Measurements from ENCODE around the gene DCUN1D1. TPM values are rescaled to one million over a fixed set of nuclear protein-coding genes. Genes with fewer than 3 reads are reported as not detected.

The DCUN1D1 gene
- total RNA-seq, 1 donor from 2014 or later = 53.5 TPM

DNA sequence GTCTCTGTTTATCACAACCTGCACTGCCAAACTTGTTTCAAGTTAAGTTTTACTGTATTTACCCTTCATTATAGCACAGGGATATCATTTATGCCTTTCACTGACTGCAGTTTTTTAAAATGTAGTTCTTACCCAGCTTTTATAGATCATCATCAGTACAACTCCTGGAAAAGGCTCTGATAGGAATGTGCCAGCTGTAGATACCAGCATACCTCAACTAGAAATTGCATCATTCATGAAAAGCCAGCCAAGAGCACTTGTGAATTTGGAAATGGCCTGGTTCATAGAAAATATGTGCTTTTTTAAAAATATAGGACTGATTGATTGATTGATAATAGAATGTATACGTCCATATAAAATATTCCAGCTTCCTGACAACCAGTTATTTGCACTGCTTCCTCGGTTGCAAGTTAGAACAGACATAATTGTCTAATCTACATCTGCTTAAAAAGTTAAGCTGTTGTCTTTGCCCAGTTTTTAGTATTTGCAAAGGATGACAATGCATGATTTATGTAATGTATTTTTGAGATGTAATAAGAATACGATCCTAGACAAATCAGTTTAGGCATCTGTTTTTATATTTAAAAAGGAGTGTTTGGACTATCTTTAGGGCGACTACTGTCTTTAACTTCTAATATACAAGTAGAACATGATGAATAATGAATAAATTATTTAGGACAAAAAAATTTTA is 58.5 kb downstream of the DCUN1D1 start:
- peaks cover 4% of the 10 kb centered on the region for H3K9me3 Mint-ChIP-seq (ENCODE audit: low read depth)
- peaks cover 10% of the 10 kb centered on the region for H3K36me3 Mint-ChIP-seq (ENCODE audit: low read depth)
- H3K4me3 Mint-ChIP-seq (ENCODE audit: unreplicated experiment) = no peak overlapping the region
- no peak for DNase-seq (ENCODE audit: low spot score)
- peaks cover 29% of the 10 kb centered on the region for H3K4me1 Mint-ChIP-seq (ENCODE audit: low read depth)
- H3K27ac Mint-ChIP-seq (ENCODE audit: unreplicated experiment) = peak overlapping the region; percentile 9
- H3K27me3 Mint-ChIP-seq (ENCODE audit: low read depth) = no peaks in the 10 kb centered on the region
- TF ChIP-seq CTCF (IDR thresholded peaks at IDR 0.05) = no peak

DNA sequence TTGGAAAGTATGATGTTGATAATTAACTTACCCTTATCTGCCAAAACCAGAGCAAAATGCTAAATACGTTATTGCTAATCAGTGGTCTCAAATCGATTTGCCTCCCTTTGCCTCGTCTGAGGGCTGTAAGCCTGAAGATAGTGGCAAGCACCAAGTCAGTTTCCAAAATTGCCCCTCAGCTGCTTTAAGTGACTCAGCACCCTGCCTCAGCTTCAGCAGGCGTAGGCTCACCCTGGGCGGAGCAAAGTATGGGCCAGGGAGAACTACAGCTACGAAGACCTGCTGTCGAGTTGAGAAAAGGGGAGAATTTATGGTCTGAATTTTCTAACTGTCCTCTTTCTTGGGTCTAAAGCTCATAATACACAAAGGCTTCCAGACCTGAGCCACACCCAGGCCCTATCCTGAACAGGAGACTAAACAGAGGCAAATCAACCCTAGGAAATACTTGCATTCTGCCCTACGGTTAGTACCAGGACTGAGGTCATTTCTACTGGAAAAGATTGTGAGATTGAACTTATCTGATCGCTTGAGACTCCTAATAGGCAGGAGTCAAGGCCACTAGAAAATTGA is 59.7 kb downstream of the DCUN1D1 start:
- peaks cover 8% of the 10 kb centered on the region for H3K36me3 Mint-ChIP-seq (ENCODE audit: low read depth)
- peak overlapping the region; percentile 52 for H3K27ac Mint-ChIP-seq (ENCODE audit: unreplicated experiment)
- DNase-seq (ENCODE audit: low spot score) = no peak
- H3K27me3 Mint-ChIP-seq (ENCODE audit: low read depth) = no peaks in the 10 kb centered on the region
- peaks cover 4% of the 10 kb centered on the region for H3K9me3 Mint-ChIP-seq (ENCODE audit: low read depth)
- no peak overlapping the region for H3K4me3 Mint-ChIP-seq (ENCODE audit: unreplicated experiment)
- H3K4me1 Mint-ChIP-seq (ENCODE audit: low read depth) = peaks cover 21% of the 10 kb centered on the region
- no peak for TF ChIP-seq CTCF (IDR thresholded peaks at IDR 0.05)

GRCh38 chr3:182919866-182920357 is 60.4 kb downstream of the DCUN1D1 start:
- Mint-ChIP-seq H3K27me3 (ENCODE audit: low read depth) (no peaks in the 10 kb centered on the region), H3K4me1 (ENCODE audit: low read depth) (peaks cover 20% of the 10 kb centered on the region), H3K4me3 (ENCODE audit: unreplicated experiment) (no peak overlapping the region), H3K36me3 (ENCODE audit: low read depth) (peaks cover 6% of the 10 kb centered on the region), H3K9me3 (ENCODE audit: low read depth) (peaks cover 4% of the 10 kb centered on the region), H3K27ac (ENCODE audit: unreplicated experiment) (no peak overlapping the region)
- TF ChIP-seq CTCF (IDR thresholded peaks at IDR 0.05) = no peak
- no peak for DNase-seq (ENCODE audit: low spot score)

DNA sequence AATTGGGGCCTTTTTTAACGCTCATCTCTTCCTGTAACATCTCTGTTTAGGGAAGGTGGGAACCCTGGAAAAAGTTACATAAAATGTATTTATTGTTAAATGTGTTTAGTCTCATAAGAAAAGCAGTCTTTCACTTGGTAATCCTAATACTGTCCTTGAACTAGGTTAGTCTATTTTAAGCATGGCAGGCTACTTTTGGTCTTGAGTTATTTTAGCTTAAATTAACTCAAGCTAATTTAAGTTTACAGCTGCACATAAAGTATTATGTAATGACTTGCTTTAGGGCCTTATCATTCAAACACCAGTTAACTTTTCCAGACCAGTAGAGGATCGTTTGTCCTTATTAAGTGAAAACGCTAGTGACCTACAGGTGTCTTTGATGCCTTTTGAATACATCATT is 63.2 kb downstream of the DCUN1D1 start:
- Mint-ChIP-seq H3K9me3 (ENCODE audit: low read depth) (no peaks in the 10 kb centered on the region), H3K27me3 (ENCODE audit: low read depth) (no peaks in the 10 kb centered on the region), H3K4me1 (ENCODE audit: low read depth) (peaks cover 17% of the 10 kb centered on the region), H3K4me3 (ENCODE audit: unreplicated experiment) (no peak overlapping the region), H3K36me3 (ENCODE audit: low read depth) (peaks cover 4% of the 10 kb centered on the region), H3K27ac (ENCODE audit: unreplicated experiment) (no peak overlapping the region)
- no peak for TF ChIP-seq CTCF (IDR thresholded peaks at IDR 0.05)
- DNase-seq (ENCODE audit: low spot score) = no peak

DNA sequence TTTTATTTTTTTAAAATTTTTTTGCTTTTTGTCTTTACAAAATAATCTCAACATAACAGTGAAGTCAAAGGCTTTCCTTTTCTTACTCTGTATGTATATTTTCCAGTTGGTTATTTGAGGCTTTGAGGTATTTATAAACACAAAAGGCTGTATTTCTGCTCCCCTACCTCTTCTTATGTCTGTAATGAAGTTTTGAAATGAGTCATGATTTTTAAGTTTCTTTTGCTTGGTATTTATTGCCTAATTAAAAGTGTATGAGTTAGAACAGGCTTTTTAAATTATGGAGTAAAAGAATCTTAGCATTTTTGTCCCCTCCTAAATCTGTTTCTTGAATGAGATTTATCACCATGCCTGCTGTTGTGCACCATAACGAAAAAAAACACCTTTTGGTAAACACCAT is 66.0 kb downstream of the DCUN1D1 start:
- H3K27me3 Mint-ChIP-seq (ENCODE audit: low read depth) = no peaks in the 10 kb centered on the region
- no peaks in the 10 kb centered on the region for H3K9me3 Mint-ChIP-seq (ENCODE audit: low read depth)
- no peak overlapping the region for H3K27ac Mint-ChIP-seq (ENCODE audit: unreplicated experiment)
- TF ChIP-seq CTCF (IDR thresholded peaks at IDR 0.05) = no peak
- no peak for DNase-seq (ENCODE audit: low spot score)
- no peaks in the 10 kb centered on the region for H3K4me1 Mint-ChIP-seq (ENCODE audit: low read depth)
- no peak overlapping the region for H3K4me3 Mint-ChIP-seq (ENCODE audit: unreplicated experiment)
- H3K36me3 Mint-ChIP-seq (ENCODE audit: low read depth) = peaks cover 5% of the 10 kb centered on the region
